Activated effector memory CD4-positive, alpha-beta T cell treated with anti-CD3 and anti-CD28 coated beads, Interleukin-2, amount 50 U/mL, for 16 hours (primary cell): ENCODE results near the gene SMAD2.

ENCODE experiments used
- DNase-seq: peaks from one replicate; pipeline ENCODE4 v3.0.0-alpha.2; 2020

Gene SMAD2

DNA sequence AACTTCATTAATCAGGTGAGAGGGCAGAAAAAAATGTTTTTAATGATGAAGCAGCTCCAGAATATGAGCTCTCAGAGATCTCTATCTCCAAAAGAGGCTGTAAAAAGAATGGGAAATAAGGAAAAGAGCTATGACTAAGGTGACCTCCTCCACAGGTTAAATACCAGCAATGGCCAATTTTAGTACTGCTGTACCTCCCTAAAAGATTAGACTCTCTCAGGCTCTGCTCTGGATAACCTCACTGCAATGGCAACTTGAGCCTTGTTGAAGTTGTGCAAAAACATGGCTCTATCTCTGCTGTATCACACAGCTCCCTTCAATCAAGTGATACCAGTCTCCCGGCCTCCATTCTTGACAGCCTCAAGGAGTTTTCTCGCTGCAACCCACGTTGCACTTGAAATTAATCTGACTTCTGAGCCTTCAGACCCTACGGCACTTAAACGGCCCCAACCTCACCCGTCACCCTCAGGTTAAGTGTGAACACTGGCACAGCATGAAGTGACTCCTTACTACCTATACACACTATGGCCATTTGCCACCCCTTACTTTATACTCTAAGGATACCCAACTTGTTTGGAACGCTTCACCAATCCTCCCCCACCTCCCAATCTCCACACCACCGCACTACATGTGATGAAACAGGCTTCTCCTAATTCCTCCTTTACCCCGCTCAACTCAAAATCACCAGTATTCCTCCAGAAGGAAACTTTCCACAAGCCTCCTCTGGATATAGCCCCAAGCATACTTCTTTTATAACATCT lies 36.3 kb downstream of the SMAD2 start:
- DNase-seq = no peak

DNA sequence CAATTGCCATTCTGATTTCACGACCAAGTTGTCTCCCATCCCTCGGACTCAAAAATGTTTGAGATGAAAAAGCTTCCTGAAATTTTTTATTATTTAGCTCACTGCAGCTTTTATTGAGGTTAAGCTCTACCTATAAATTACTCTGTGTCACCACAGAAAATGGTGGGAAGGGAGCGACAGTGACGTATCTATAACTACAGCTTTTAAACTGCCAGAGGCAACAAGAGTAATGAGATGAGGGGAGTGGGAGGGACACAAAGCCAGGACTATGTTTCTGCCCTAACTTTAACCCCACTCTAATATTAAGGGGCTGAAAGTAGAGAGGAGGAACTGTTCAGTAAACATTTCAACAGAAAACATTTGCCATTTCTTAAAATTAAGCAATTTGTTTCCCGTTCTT lies 37.4 kb downstream of the SMAD2 start:
- DNase-seq = no peak

DNA sequence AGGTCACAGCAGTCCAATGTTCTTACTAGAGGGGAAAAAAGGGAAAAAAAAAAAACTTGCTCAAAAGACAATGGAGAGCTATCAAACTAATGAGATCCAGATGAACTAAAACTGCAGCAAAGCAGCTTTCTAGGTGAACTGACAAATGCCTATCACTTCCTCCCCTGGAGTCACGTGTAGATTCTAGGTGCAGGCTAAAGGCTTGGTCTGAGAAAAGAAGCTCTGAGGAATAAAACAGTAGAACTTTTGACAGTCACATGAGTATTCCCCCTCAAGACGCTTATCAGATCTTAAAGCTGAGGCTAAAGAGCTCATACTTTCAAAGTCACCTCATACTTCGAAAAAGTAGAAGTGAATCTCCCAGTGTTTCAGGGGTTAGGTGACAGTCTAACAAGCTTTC lies 42.3 kb downstream of the SMAD2 start:
- no peak for DNase-seq

DNA sequence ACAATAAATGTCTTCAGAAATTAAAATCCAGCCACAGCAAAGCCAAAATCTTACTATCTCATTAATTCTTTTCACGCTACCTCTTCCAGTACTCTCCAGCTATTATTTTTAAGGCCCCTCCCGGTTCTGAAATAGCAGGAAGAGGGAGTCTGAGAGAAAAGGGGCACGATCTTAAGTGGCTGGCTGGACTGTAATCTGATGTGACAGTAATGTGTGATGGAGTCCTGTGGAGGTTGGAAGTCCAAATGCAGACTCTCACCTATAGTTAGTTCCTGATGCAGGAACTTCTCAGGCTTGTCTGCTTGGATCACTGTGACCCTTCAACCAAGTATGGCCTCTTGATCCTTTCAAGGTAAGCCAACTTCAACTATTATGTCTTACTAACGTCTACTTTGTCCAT lies 43.2 kb downstream of the SMAD2 start:
- DNase-seq = no peak

DNA sequence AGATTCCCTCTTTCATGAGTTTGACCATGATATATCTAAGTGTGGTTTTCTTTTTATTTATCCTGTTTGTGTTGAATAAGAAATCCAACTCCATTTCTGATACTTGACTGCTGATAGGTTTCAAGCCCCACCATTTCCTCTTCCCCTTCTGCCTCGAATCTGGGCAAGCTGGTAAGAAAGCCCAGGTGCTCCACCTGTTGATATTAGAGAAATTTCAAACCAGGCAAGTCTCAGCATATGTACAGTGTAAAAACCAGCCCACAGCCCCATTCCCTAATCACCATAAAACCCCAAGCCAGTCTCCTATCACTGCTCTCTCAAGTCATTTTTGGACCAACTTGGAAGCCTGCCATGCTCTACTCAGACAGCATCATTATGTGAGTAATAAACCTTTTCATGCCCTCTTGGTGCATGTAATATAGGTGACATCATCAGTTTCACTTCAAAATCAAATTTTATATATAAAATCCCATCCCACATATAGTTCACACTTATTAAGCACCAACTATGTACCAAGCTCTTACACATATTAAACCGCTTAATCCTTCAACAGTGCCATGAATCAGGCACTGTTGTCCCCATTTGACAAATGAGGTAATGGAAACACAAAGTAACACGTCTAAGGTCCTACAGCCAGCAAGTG lies 46.6 kb downstream of the SMAD2 start:
- DNase-seq = no peak

DNA sequence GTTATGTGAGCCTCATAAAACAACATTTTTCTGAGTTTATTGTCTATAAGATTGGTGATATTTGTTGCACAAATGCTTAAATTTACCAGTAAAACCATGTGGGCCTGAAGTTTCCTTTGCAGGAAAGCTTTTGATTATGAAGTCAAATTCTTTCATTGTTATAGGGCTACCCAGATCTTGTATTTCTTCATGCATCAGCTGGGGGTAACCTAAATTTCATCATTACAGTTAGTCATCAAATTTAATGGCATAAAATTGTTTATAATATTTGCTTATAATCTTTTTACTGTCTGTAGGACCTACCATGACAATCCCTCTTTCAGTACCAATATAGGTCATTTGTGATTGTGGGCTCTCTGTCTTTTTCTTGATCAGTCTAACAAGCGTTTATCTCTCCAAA lies 47.8 kb downstream of the SMAD2 start:
- DNase-seq = no peak

DNA sequence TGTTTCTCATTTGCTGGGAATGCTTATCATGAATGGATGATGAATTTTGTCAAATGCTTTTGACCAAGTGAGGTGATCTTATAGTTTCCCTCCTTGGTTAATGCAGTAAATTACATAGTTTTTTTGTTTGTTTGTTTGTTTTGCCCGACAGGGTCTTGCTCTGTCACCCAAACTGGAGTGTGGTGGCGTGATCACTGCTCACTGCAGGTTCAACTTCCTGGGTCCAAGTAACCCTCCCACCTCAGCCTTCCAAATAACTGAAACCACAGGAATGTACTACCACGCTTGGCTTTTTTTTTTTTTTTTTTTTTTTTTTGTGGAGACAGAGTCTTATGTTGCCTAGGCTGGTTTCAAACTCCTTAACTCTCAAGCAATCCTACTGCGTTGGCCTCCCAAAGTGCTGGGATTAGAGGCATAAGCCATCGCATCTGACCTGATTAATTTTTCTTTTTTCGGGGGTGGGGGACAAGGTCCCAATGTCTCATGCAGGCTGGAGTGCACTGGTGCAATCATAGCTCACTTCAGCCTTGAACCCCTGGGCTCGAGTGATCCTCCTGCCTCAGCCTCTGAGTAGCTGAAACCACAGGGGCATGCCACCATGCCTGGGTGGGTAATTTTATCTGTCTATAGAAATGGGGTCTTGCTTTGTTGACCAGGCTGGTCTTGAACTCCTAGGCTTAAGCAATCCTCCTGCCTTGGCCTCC lies 48.6 kb downstream of the SMAD2 start:
- no peak for DNase-seq

DNA sequence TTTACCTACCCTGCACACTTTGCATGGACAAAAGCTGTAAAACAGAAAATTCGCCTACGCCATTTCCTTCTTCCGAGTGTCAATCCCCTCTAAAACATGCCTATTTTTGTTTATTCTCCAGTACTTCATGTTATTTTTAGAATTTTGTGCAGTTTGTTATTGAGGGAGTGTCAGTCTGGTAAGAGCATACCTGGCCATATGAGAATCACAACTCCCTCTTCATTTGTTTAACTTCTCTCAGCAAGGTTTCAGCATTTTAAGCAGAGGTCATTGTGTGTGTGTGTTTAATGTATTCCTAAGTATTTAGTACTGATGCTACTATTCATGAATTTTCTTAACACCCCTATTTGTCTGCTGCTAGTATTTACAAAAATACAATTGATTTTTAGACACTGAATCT lies 49.4 kb downstream of the SMAD2 start:
- no peak for DNase-seq

DNA sequence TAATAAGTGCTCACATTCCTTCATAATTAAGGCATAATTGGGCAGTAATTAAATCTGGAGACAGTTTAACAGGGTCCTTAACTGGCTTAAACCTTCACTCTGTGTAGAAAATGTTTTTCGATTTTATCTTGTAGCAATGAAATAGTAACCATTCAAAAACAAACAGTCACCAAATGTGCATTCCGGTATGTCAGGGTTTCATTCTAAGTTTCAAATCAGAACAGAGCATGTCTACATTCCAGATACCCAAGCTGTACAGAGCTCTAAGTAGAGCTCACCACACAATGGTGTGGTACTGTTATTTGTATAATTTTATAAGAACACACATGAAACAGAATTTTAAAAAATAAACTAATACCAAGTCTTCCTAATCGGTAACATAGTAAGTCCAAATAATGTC lies 52.6 kb downstream of the SMAD2 start:
- no peak for DNase-seq

DNA sequence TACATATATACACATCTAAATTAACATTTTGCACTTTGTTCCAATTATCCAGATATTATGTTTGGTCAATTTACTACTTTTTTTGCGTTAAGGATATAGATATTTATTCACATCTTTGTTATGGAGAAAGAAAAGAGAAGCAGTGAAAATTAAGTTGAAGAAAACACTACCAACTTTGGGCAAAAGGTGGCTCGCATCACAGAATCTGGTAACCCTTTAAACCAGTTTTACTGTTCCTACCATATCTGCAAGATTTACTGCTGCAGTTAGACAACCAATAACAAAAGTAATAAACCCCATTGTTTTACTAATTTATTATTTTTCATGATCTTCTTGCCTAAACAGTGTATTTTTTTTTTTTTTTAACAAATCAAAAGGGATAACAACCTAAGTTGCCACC lies 53.6 kb downstream of the SMAD2 start:
- no peak for DNase-seq

DNA sequence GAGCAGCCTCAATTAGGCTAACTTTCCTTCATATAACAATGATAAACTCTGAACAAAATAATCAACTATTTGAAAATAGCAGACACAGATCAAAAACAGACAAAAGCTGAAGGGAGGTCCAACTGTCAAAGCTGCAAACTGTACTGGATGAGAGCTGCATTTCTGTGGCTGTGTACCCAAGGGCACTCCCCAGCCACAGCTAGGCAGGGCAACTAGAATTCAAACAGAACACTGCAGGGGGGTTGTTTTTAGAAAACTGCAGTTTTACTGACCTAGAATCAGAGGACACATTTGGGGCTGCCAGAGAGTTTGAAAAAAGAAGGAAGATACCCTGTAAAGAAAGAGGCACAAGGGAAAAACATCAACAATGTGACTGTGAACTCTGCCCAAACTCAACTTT lies 56.8 kb downstream of the SMAD2 start:
- no peak for DNase-seq

DNA sequence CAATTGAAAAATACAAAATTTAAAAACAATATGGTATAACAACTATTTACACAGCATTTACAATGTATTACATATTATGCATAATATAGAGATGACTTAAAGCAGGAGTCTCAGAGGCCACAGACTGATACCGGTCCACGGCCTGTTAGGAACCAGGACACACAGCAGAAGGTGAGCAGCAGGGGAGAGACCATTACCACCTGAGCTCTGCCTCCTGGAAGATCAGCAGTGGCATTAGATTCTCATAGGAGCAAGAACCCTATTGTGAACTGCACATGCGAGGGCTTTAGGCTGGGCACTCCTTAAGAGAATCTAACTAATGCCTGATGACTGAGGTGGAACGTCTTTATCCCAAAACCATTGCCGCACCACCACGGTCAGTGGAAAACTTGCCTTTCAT lies 58.0 kb downstream of the SMAD2 start:
- no peak for DNase-seq

DNA sequence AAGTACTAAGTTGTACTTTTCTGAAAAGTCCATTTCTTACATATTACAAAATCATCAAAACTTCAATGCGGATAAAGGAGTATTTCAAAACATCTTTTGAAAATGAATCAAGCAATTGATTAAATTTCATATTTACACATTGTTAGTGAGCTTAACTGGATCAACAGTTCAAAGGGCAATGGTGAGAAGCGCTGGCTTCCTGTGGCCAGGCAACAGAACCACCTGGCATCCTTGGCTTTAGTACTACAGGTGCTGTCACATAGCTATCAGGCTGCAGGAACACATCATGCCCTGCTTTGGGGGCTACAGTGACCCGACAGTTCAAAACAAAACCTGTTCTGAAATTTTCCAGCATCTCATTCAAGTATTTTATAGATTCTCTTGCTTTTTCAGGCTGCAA lies 59.2 kb downstream of the SMAD2 start:
- no peak for DNase-seq

DNA sequence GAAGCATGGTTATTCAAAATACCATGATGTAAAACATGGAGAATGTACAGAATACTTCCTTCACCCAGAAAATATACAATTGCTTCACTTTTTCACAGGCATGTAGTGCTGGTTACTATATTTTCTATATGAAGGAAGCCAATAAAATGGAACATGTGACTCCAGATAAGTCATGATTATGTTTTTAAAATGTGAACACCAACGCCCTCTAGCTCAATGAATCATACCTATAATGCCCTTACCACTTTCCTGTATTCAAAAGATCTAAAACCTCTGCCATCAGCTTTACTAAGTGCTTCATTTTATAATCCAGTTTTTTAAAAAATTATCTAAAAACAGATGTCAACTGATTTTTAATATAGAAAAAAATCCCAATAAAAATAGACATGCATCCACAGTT lies 59.9 kb downstream of the SMAD2 start:
- DNase-seq = no peak

DNA sequence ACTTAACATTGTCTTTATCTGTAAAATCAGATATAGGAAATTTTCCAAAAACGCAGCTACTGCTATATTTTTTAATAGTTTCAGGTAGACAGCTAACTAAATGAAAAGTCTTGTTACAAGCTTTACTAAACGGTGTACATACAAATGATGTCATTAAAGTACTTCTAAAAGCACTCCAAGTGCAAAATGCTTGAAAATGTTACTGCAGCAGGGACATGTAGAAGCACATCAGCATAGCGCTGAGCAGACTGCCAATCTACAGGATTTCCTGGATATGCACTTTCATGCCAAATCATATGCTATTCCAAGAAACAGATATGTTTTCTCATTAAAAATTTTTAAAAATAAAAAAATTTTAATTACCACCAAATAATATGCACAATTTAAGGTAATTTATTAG lies 61.7 kb downstream of the SMAD2 start:
- DNase-seq = no peak

DNA sequence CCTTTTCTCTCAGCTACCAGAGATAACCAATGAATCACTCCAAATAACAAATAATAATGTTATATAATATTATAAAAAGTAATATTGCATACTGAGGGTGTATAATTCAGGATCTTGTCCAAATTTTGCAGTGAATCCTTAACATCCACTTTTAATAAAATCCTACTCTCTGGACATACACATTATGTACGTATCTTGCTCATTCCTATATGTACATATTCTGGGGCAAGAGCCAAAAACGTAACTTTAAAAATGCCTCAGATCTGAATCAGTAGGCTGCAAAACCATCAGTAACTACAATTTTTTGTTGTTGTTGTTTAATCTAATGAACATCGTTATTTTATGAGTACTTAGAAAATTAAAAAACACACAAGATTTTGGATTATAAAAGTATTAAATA lies 65.3 kb downstream of the SMAD2 start:
- no peak for DNase-seq

DNA sequence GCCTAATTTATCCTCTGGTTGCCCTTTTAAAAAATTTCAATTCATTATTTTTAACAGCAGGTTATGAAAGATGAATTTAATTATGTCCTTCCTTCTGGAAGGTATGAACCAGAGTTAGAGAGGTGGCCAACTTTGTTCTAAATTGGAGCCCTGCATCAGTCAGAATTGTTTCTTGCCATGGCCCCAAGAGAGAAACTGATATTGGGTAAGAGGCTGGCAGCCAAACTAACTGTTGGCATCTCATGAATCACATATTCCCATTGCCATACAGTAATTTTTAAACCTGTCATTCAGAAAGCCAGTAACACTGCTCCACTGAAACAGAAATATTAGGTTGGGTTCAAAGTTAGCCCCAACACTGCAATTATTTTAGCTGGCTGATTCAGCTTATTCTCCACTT lies 67.4 kb downstream of the SMAD2 start:
- DNase-seq = no peak

DNA sequence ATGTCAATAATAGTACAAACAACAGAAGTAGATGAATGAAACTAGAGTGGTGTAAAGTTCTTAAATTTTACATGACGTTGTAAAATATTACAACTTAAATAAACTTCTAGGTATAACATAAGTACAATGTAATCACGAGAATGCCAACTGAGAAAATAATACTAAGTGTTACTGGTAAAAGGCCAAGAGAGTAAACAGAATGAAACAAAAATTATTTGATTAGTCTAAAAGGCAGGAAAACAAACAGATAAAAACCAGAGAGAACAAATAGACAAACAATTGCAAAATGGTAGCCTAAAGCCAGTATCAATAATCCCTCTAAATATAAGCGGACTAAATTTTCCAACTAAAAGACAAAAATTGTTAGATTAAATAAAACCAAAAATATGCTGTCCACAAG lies 71.9 kb downstream of the SMAD2 start:
- DNase-seq = no peak

DNA sequence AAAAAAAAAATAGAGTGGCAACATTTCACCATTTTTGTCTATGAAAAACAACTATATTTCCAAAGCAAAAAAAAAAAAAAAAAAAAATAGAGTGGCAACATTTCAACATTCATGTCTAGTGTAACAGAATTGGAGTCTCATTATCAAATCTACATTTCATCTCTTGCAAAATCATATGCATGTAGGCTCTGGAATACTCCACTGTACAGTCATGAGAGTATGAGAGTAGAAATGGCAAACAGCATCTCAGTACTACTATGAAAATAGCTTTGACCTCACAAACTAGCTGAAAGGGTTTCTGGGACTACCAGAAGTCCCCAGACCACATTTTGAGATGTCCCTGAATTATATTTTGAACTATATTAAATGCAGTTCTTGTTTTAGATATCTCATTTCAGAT lies 82.8 kb downstream of the SMAD2 start:
- no peak for DNase-seq

DNA sequence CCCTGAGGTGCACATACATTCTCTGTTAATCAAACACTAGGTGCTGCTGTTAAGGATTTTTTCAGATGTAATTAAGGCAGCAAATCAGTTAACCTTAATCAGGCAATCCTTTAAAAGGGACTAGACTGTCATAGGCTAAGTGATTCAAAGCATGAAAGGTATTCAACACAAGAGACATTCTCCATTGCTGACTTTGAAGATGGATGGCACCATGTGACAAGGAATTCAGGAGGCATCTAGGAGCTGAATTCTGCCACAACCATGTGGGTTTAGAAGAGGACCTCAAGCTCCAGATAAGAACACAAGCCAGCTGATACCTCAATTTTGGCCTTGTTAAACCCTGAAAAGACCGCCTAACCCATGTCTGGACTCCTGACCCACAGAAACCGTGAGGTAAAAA lies 84.0 kb downstream of the SMAD2 start:
- DNase-seq = no peak

DNA sequence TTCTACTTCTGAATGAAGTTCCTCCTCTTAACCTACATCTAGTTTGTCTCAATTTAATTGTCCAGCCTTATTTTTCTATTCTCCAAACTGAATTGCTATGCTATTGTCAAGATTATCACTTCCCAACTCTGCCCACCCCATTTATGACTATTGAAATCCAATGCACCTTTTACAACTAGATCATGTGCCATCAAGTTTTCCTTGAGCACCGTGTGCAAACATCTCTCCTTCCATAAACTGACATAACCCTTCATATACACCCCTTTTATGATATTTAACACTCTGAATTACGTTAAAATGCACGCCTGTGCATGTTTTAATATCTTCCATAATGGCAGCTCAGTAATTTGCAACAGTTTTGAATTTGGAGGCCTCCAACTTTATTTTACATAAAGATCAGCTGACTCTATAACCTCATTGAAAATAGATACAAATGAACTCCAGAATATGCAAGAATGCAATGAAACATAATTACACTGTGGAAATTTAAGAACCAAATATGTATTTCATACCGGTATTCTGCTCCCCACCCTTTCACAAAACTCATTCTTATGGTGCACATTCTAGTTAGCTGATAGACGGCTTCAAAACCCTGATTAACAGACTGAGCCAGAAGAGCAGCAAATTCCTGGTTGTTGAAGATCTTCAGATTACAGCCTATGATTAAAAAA lies 85.5 kb downstream of the SMAD2 start:
- DNase-seq = no peak

DNA sequence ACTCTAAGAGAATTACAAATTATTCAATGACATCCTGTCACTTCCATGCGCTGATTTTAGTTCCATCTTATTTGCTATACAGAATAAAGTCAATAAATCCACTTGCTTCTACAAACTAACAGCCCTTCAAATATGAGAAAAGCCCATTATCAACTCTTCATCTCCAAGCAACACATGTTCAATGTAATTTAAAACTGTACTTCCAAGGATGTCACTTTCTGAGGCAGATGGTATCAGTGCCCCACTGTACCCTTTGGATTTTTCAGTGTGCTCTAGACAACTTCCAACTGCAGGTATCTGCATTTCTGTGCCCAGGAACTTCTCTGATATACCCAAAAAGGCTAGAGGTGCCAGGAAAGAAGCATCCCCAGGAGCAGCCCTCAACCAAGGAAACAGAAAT lies 87.6 kb downstream of the SMAD2 start:
- no peak for DNase-seq

DNA sequence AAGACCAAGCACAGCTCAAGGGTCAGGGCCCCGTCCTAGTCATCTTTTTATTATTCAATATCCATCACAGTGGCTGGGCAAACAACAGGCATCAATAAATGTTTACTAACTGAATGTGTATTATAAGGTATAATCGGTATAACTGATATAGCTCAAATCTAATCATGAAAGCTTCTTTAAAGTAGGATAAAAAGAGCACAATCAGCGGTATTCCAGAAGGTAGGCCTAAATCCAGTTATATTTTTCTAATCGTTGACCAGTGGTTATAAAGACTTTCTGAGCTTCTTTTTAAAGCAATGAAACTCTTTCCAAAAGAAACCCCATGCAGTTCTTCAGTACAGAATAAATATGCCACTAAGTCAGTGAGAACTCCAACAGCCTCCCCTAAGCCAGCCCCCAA lies 92.1 kb downstream of the SMAD2 start:
- no peak for DNase-seq

DNA sequence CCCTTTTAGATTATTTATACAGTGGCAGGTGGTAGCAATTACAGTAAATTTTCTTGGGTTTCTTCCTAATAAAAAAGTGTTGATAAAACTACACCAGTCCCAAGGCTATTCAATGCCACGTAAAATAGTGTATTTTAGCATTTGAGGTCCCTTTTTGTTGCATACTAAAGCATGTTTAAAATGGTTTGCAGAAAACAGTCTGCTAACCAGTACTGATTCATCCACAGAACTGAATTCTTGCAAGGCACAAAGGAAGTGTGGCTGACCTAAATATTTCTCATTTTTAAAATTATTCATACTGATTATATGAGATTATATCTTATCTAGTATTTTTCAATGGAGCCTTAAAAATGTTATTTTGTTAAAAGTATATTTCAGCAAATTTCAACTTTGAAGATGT lies 98.1 kb downstream of the SMAD2 start:
- DNase-seq = no peak
